AG09319 (cell line): ENCODE results near the gene CRLF2.
"Not testable (repeated sequence)": the region's sequence is repeated elsewhere in the genome, so short reads cannot be mapped to it uniquely, and the experiment has no call there.

Source experiments
- DNase-seq: peaks from one replicate; pipeline ENCODE4 v3.0.0-alpha.2; 2010; ENCODE audit warnings: low read depth; ENCODE audit errors: extremely low read depth
- TF ChIP-seq, protein P1 (sequence below): IDR thresholded peaks from 2 replicates; pipeline ENCODE4 v1.5.1; 2011; ENCODE audit warnings: low read depth, mild to moderate bottlenecking, inconsistent platforms, low read length, moderate library complexity

The CRLF2 gene

DNA sequence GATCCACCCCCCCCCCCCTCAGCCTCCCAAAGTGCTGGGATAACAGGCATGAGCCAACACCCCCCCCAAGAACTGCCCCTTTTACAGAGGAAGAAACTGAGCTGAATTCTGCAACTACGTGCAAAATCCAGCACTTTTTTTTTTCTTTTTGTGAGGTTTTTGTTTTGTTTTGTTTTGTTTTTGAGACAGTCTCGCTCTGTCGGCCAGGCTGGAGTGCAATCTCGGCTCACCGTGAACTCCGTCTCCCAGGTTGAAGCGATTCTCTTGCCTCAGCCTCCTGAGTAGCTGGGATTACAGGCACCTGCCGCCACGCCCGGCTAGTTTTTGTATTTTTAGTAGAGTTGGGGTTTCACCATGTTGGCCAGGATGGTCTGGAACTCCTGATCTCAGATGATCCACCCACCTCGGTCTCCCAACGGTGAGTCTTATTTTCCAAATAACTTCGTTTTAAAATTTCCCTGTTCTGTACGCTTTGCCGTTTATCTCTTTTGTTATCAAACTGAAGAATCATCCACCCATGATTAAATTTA lies 4.9 kb downstream of the CRLF2 start:
- TF ChIP-seq, protein P1, sequence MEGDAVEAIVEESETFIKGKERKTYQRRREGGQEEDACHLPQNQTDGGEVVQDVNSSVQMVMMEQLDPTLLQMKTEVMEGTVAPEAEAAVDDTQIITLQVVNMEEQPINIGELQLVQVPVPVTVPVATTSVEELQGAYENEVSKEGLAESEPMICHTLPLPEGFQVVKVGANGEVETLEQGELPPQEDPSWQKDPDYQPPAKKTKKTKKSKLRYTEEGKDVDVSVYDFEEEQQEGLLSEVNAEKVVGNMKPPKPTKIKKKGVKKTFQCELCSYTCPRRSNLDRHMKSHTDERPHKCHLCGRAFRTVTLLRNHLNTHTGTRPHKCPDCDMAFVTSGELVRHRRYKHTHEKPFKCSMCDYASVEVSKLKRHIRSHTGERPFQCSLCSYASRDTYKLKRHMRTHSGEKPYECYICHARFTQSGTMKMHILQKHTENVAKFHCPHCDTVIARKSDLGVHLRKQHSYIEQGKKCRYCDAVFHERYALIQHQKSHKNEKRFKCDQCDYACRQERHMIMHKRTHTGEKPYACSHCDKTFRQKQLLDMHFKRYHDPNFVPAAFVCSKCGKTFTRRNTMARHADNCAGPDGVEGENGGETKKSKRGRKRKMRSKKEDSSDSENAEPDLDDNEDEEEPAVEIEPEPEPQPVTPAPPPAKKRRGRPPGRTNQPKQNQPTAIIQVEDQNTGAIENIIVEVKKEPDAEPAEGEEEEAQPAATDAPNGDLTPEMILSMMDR = no peak
- no peak for DNase-seq

DNA sequence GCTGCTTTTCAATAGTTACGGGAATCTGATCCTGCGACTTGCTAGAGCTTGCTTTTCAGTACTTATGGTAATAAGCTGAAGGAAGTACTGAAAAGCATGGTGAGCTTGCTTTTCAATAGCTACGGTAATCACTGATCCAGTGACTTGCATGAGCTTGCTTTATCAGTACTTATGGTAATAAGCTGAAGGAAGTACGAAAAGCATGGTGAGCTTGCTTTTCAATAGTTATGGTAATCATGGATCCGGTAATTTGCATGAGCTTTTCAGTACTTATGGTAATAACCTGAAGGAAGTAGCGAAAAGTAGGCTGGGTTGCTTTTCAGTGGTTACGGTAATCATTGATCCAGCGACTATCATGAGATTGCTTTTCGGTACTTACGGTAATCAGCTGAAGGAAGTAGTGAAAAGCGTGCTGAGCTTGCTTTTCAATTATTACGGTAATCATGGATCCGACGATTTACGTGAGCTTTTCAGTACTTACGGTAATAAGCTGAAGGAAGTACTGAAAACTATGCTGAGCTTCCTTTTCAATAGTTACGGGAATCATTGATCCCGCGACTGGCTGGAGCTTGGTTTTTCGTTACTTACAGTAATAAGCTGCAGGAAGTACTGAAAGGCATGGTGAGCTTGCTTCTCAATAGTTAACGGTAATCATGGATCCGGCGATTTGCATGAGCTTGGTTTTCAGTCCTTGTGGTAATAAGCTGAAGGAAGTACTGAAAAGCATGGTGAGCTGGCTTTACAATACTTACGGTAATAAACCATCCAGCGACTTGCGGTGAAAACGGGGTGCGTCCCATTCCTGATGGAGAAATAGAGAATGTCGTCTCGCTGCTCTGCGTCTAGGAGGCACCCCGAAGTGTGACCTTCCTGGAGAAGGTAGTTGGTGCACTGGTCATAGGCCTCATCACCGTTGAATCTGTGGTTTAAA lies 6.5 kb downstream of the CRLF2 start:
- peak; percentile 4 for DNase-seq

DNA sequence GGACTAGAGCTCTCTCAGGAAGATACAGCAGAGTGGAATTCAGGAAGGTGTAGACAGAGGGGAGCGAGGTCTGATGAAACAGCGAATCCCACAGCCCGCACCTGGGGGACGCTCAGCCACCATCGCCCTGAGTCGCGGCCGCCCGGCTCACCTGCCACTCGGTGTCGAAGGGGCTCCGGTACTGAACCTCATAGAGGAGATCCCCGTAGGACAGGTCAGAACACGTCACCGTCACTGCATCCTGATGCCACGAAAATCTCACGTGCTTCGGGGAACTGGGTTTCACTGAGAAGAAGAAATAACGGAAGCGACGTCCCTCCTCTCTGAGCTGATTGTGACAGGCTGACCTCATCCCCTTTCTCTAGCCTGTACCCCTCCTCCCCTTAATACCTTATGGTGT lies 10.2 kb downstream of the CRLF2 start:
- DNase-seq = no peak
- TF ChIP-seq, protein P1 = no peak

More for the DNA sequence above, 6.5 kb downstream of the CRLF2 start:
- TF ChIP-seq, protein P1 = no peak

DNA sequence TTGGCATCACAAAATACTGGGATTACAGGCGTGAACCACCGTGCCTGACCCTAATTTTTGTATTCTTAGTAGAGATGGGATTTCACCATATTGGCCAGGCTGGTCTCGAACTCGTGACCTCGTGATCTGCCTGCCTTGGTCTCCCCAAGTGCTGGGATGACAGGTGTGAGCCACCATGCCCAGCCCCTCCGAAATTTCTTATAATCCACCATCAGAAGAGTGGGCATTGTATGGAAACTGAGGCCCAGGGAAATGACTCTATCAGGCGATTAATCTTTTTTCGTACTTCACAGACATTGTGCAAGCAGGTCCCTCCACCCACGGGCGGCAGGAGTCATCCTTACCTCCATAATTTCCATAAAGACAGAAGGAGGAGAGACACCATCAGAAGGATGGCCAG lies 16.0 kb downstream of the CRLF2 start:
- DNase-seq = no peak
- TF ChIP-seq, protein P1 = no peak

DNA sequence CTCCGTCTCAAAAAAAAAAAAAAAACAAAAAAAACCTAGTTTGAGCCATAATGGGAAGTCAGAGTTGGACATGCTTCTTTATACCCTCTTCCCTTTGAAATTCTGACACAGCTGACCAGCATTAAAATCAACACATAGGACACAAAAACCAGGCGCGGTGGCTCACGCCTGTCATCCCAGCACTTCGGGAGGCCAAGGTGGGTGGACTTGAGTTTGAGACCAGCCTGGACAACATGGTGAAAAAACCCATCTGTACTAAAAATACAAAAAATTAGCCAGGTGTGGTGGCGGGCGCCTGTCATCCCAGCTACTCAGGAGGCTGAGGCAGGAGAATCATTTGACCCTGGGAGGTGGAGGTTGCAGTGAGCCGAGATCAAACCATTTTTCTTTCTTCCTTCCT lies 20.3 kb downstream of the CRLF2 start:
- not testable (repeated sequence) for DNase-seq

DNA sequence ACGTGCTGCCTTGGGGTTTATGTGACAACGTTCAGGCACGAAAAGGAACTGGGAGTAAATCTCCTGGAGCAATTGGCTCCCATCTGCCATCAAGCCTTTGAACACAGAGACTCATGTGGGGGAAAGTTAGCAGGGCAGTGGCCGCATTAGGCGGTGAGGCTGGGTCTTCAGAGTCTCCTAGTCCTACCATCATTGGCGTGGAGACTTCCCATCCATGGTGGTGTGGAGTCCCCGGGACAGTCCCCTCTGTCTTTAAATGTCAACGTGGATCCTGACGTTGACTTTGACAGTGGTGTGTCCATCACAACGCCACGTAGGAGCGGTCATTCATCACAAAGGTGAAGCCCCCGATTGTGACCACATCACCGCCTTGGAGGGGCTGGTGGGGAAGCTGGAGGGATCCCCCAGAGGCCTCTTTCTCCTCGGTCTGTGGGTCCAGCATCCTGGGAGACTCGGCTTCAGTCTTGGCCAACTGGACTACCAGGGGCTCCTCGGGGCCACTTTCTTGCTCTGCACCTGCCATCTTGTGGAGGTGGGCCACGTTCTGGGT lies 21.8 kb downstream of the CRLF2 start:
- TF ChIP-seq, protein P1 = no peak
- DNase-seq = no peak

DNA sequence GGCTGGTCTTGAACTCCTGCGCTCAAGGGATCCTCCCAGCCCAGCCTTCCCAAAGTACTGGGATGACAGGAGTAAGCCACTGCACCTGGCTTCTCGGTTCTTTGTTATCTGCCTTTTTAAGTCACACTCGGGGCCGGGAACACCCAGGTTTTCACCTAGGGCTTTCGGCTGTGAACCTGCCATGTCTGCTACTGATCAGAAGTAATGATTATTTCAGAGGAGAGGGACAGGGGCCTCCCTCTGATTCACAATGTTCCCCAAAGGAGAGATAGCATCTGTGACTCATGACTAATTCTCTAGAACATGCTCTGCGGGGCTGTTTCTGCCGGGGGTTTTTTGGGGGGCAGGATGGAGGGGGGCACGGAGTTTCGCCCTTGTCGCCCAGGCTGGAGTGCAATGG lies 26.9 kb downstream of the CRLF2 start:
- DNase-seq = no peak
- TF ChIP-seq, protein P1 = no peak
